AG04450 (cell line): Measurements from ENCODE around the gene GCNT1. TPM values are rescaled to one million over a fixed set of nuclear protein-coding genes. Genes with fewer than 3 reads are reported as not detected.
"Not testable (repeated sequence)": the region's sequence is repeated elsewhere in the genome, so short reads cannot be mapped to it uniquely, and the experiment has no call there.

Experiments
- CTCF ChIA-PET: fragments of 300-600, 350-600 bp; formaldehyde crosslinking; extraction: SDS; loops from one replicate; lab custom pipeline; 2022; ENCODE audit warnings: antibody characterized with exemption, inconsistent platforms; lab: Charles Lee
- POLR2A ChIA-PET: fragments of 350-600 bp; formaldehyde crosslinking; extraction: SDS; loops from one replicate; lab custom pipeline; 2021; ENCODE audit warnings: antibody characterized with exemption, inconsistent platforms; lab: Yijun Ruan, JAX
- DNase-seq: peaks from one replicate; pipeline ENCODE4 v3.0.0-alpha.2; 2011; ENCODE audit warnings: low read depth, low spot score
- H3K27ac ChIP-seq: one replicate; pipeline ENCODE4 v1.5.1; 2012; ENCODE audit warnings: low read depth, low read length, control low read depth
- H3K27me3 ChIP-seq: one replicate; pipeline ENCODE4 v1.6.0; 2012; ENCODE audit warnings: low read length; ENCODE audit not compliant: control insufficient read depth, insufficient read depth
- H3K4me3 ChIP-seq: 2 replicates; pipeline ENCODE4 v1.5.1; 2011; ENCODE audit warnings: mild to moderate bottlenecking, low read depth, low read length, control low read depth
- H3K9me3 ChIP-seq: 2 replicates; pipeline ENCODE4 v1.5.1; 2012; ENCODE audit warnings: low read length; ENCODE audit not compliant: control insufficient read depth, insufficient read depth
- polyA plus RNA-seq: library from polyadenylated mRNA; depleted of rRNA; stranded (reverse); fragments of >200 nt; gene quantifications from 2 replicates; pipeline ENCODE4 v1.2.3, GENCODE V29; 2011
- TF ChIP-seq, protein P1 (sequence below): IDR thresholded peaks from 2 replicates; pipeline ENCODE4 v1.5.1; 2011; ENCODE audit warnings: low read depth, low read length, control low read depth, inconsistent platforms

The GCNT1 gene
- polyA plus RNA-seq, 1 experiment: 6.9 TPM

DNA sequence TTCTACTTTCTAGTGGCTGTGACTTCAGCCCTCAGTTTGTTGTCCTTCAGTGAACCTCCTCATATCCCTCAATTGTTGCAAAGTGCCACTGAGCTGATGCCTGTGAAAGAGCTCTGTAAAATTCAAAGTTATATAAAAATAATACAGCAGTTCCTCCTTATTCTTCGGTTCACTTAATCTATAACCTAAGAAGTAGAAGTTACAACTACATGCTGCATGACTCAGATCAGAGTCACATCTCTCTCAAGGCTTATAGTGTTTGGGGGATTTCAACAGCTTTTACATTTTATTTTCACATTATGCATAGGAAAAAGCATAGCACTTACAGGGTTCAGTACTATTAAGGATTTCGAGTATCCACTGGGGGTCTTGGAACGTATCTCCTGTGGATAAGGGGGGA, 25.1 kb upstream of the GCNT1 start:
- H3K27ac ChIP-seq: no peak overlapping the region
- no peaks in the 10 kb centered on the region for H3K27me3 ChIP-seq
- TF ChIP-seq, protein P1, sequence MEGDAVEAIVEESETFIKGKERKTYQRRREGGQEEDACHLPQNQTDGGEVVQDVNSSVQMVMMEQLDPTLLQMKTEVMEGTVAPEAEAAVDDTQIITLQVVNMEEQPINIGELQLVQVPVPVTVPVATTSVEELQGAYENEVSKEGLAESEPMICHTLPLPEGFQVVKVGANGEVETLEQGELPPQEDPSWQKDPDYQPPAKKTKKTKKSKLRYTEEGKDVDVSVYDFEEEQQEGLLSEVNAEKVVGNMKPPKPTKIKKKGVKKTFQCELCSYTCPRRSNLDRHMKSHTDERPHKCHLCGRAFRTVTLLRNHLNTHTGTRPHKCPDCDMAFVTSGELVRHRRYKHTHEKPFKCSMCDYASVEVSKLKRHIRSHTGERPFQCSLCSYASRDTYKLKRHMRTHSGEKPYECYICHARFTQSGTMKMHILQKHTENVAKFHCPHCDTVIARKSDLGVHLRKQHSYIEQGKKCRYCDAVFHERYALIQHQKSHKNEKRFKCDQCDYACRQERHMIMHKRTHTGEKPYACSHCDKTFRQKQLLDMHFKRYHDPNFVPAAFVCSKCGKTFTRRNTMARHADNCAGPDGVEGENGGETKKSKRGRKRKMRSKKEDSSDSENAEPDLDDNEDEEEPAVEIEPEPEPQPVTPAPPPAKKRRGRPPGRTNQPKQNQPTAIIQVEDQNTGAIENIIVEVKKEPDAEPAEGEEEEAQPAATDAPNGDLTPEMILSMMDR: no peak
- POLR2A ChIA-PET: no interaction called here
- H3K4me3 ChIP-seq: no peak overlapping the region
- no peak for DNase-seq
- no peaks in the 10 kb centered on the region for H3K9me3 ChIP-seq
- CTCF ChIA-PET: interaction anchor here (0.6 to 1.7 kb wide), 2 partner anchors 14 to 270 kb away, joined by 3 to 8 read pairs; no protein-coding TSS in a partner anchor

DNA sequence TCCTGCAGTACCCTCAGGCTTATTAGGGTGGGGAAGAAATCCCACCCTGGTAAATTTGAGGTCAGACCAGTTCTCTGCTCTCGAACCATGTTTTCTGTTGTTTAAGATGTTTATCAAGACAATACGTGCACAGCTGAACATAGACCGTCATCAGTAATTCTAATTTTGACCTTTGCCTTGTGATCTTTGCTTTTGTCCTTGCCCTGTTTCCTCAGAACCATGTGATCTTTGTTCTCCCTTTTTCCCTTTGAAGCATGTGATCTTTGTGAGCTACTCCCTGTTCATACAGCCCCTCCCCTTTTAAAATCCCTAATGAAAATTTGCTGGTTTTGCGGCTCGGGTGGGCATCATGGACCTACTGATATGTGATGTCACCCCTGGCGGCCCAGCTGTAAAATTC, 24.1 kb upstream of the GCNT1 start:
- DNase-seq, H3K27me3 ChIP-seq, H3K27ac ChIP-seq, H3K4me3 ChIP-seq, H3K9me3 ChIP-seq, POLR2A ChIA-PET: not testable (repeated sequence)
- CTCF ChIA-PET: interaction anchor here (1.7 kb wide), 1 partner anchor 15 kb away, joined by 8 read pairs; no protein-coding TSS in a partner anchor

DNA sequence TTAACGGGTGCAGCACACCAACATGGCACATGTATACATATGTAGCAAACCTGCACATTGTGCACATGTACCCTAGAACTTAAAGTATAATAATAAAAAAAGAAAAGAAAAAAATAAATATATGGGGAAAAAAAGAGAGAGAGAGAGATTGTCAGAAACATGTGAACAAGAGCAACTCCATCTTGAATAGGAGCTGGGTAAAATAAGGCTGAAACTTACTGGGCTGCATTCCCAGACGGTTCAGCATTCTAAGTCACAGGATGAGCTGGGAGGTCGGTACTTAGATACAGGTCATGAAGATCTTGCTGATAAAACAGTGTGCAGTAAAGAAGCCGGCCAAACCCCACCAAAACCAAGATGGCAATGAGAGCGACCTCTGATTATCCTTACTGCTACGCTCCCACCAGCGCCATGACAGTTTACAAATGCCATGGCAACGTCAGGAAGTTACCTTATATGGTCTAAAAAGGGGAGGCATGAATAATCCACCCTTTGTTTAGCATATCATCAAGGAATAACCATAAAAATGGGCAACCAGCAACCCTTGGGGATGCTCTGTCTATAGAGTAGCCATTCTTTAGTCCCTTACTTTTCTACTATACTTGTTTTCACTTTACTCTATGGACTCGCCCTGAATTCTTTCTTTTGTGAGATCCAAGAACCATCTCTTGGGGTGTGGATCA, 21.8 kb upstream of the GCNT1 start:
- CTCF ChIA-PET, H3K9me3 ChIP-seq, DNase-seq, H3K27me3 ChIP-seq, H3K4me3 ChIP-seq, POLR2A ChIA-PET, H3K27ac ChIP-seq: not testable (repeated sequence)

DNA sequence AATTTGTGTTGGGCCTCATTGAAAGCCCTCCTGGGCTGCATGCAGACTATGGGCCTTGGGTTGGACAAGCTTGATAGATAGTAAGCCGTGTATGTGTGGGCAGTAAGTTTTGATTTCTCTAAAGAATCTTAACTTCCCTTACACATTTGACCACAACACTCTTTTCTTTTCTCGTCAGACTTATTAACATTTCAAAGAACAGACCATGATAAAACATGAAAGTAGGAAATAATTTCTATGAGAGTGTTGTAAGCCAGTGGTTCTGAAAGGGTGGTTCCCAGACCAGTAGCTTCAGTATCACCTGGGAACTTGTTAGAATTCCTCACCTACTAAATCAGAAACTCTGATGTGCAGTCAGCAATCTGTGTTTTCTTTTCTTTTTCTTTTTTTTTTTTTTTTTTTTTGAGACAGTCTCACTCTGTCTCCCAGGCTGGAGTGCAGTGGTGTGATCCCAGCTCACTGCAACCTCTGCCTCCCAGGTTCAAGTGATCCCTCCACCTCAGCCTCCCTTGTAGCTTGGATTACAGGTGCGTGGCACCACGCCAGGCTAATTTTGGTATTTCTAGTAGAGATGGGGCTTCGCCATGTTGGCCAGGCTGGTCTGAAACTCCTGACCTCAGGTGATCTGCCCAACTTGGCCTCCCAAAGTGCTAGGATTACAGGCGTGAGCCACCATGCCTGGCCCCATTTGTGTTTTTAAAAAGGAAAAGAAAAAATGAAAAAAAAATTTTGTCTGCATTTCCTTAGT, 20.0 kb upstream of the GCNT1 start:
- CTCF ChIA-PET: interaction anchor here (0.5 to 1.4 kb wide), 6 partner anchors 19 to 271 kb away, joined by 3 to 8 read pairs (median 4); no protein-coding TSS in a partner anchor
- peaks cover 5% of the 10 kb centered on the region; the same call in 1 of the 2 replicates for H3K9me3 ChIP-seq
- POLR2A ChIA-PET: no interaction called here
- no peak overlapping the region for H3K4me3 ChIP-seq
- H3K27ac ChIP-seq: no peak overlapping the region
- no peaks in the 10 kb centered on the region for H3K27me3 ChIP-seq
- TF ChIP-seq, protein P1: no peak
- DNase-seq: no peak

DNA sequence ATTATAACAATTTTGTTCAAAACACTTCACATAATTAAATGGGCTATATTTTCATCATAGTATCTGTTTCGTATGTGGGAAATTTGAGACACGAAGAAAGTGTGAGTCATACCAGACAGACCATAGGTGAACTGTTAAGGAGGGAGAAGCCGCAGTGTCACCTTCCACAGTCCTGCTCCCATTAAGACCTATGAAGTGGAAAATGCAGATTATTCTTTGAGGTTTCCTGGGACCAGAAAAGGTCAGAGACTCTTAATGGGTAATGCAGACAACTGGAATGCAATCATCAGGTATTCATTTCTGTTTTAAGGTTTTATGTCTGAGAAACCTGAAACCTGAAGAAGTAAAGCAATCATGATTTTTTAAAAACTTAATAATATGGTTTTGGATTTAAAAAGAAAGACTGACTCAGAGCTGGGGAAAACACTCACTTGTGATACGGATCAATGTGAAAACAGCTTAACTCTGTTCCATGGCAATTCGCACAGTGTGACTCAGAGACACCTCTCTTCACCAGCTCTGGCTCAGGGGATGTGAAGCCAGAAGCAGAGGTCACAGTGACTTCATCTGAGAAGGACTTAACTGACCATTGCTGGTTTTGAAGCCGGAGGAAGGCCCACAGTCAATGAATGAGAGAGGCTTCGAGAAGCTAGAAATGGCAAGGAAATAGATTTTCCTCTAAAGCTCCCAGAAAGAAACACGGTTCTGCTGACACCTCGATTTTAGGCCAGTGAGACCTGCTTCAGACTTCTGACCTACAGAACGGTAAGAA, 17.2 kb upstream of the GCNT1 start:
- Histone ChIP-seq H3K4me3 (no peak overlapping the region), H3K27ac (no peak overlapping the region), H3K9me3 (peaks cover 5% of the 10 kb centered on the region; the same call in 1 of the 2 replicates), H3K27me3 (no peaks in the 10 kb centered on the region)
- ChIA-PET CTCF (interaction anchor here (0.6 to 1.4 kb wide), 2 partner anchors 22 to 253 kb away, joined by 4 read pairs; no protein-coding TSS in a partner anchor), POLR2A (no interaction called here)
- TF ChIP-seq, protein P1: no peak
- DNase-seq: no peak
